Breast epithelium (tissue), 4 donors: Measurements from ENCODE around the gene MYL4. TPM values are rescaled to one million over a fixed set of nuclear protein-coding genes. Genes with fewer than 3 reads are reported as not detected.
"Not testable (repeated sequence)": the region's sequence is repeated elsewhere in the genome, so short reads cannot be mapped to it uniquely, and the experiment has no call there.

Experiments used
- DNase-seq, 2 donors: peaks; one replicate each; pipeline ENCODE4 v3.0.0-alpha.2; 2019; ENCODE audit warnings: low spot score in 2 of 2
- H3K27ac ChIP-seq, 2 donors: fragments of 200-600 bp; sonication (generic) in 1 of 2; one replicate each; pipeline ENCODE4 v1.5.1; 2016 to 2019; ENCODE audit warnings: mild to moderate bottlenecking in 1 of 2
- H3K27me3 ChIP-seq, 2 donors: fragments of 200-600 bp; sonication (generic) in 1 of 2; one replicate each; pipeline versions ENCODE4 v1.5.1 to v1.6.0; 2017 to 2019; ENCODE audit warnings: control low read depth in 1 of 2, mild to moderate bottlenecking in 1 of 2
- H3K36me3 ChIP-seq: fragments of 200-600 bp; one replicate; pipeline ENCODE4 v1.5.1; 2019
- H3K4me1 ChIP-seq, 2 donors: fragments of 200-600 bp; sonication (generic); one replicate each; pipeline ENCODE4 v1.5.1; 2016 to 2019; ENCODE audit warnings: control low read depth in 1 of 2
- H3K4me3 ChIP-seq, 3 donors: fragments of 200-600 bp; sonication (generic); 1 replicate in 2 of 3; 2 replicates in 1 of 3; pipeline ENCODE4 v1.5.1; 2016 to 2019; ENCODE audit warnings: mild to moderate bottlenecking in 3 of 3, moderate library complexity in 2 of 3
- H3K9me3 ChIP-seq, 2 donors: fragments of 200-600 bp; sonication (generic) in 1 of 2; one replicate each; pipeline ENCODE4 v1.5.1; 2016 to 2019; ENCODE audit warnings: control low read depth in 1 of 2
- CTCF ChIP-seq, 3 donors: fragments of 450-650 bp; IDR thresholded peaks; one replicate each; pipeline ENCODE4 v1.5.1; 2016 to 2017; ENCODE audit warnings: antibody characterized with exemption in 3 of 3, mild to moderate bottlenecking in 3 of 3, moderate library complexity in 3 of 3
- POLR2A ChIP-seq: fragments of 450-650 bp; IDR thresholded peaks from one replicate; pipeline ENCODE4 v1.6.1; 2016; ENCODE audit warnings: antibody characterized with exemption, mild to moderate bottlenecking, moderate library complexity
- POLR2AphosphoS5 ChIP-seq, 3 donors: sonication (generic); formaldehyde crosslinking; IDR thresholded peaks; one replicate each; pipeline ENCODE4 v1.6.1; 2017; ENCODE audit warnings: antibody characterized with exemption in 3 of 3
- intact Hi-C: fragments of 100-400 bp; cut with DNase I; formaldehyde crosslinking; loops from one replicate; pipeline ENCODE4 v1.15.1; 2023; ENCODE audit warnings: low total_unique reads
- total RNA-seq, 3 donors: library from RNA; depleted of rRNA; stranded (reverse); fragments of >200 nt; gene quantifications; one replicate each; pipeline ENCODE4 v1.1.0, GENCODE V29; 2016

MYL4 gene
- total RNA-seq, 3 donors from 2014 or later: not detected

GRCh38 chr17:47179141-47179540 lies 30.0 kb upstream of the MYL4 start:
- Histone ChIP-seq H3K4me1 (no peaks in the 10 kb centered on the region), H3K9me3 (no peaks in the 10 kb centered on the region), H3K27me3 (no peaks in the 10 kb centered on the region), H3K4me3 (no peak overlapping the region), H3K36me3 (no peaks in the 10 kb centered on the region), H3K27ac (no peak overlapping the region)
- intact Hi-C loops: no loop called here
- DNase-seq: no peak
- no peak for TF ChIP-seq POLR2AphosphoS5 (IDR thresholded peaks at IDR 0.05)
- no peak for TF ChIP-seq POLR2A
- no peak for TF ChIP-seq CTCF (IDR thresholded peaks at IDR 0.05)

- Histone ChIP-seq H3K36me3 (no peaks in the 10 kb centered on the region), H3K4me3 (no peak overlapping the region), H3K4me1 (no peaks in the 10 kb centered on the region), H3K9me3 (no peaks in the 10 kb centered on the region), H3K27me3 (no peaks in the 10 kb centered on the region), H3K27ac (no peak overlapping the region)
- no peak for TF ChIP-seq CTCF (IDR thresholded peaks at IDR 0.05)
- no peak for TF ChIP-seq POLR2A
- no peak for TF ChIP-seq POLR2AphosphoS5 (IDR thresholded peaks at IDR 0.05)
- intact Hi-C loops: no loop called here
- DNase-seq: no peak
Measured at GRCh38 chr17:47180337-47180736, 28.8 kb upstream of the MYL4 start.

- H3K4me3 ChIP-seq, H3K27me3 ChIP-seq, H3K36me3 ChIP-seq, H3K9me3 ChIP-seq, H3K4me1 ChIP-seq, H3K27ac ChIP-seq, DNase-seq, intact Hi-C loops: not testable (repeated sequence)
Measured at GRCh38 chr17:47180988-47181387, 28.2 kb upstream of the MYL4 start.

- no peaks in the 10 kb centered on the region for H3K9me3 ChIP-seq
- intact Hi-C loops: no loop called here
- H3K4me1 ChIP-seq: no peaks in the 10 kb centered on the region
- TF ChIP-seq CTCF (IDR thresholded peaks at IDR 0.05): no peak
- no peak for TF ChIP-seq POLR2A
- TF ChIP-seq POLR2AphosphoS5 (IDR thresholded peaks at IDR 0.05): no peak
- H3K4me3 ChIP-seq: no peak overlapping the region
- no peaks in the 10 kb centered on the region for H3K27me3 ChIP-seq
- DNase-seq: no peak
- H3K27ac ChIP-seq: no peak overlapping the region
- H3K36me3 ChIP-seq: no peaks in the 10 kb centered on the region
Measured at GRCh38 chr17:47184681-47185080, 24.5 kb upstream of the MYL4 start.

- H3K27me3 ChIP-seq: no peaks in the 10 kb centered on the region
- H3K27ac ChIP-seq: peak overlapping the region; percentile 98
- TF ChIP-seq POLR2A (no peak), CTCF (IDR thresholded peaks at IDR 0.05) (no peak), POLR2AphosphoS5 (IDR thresholded peaks at IDR 0.05) (no peak)
- no peak for DNase-seq
- intact Hi-C loops: no loop called here
- H3K4me1 ChIP-seq: no peaks in the 10 kb centered on the region
- no peaks in the 10 kb centered on the region for H3K9me3 ChIP-seq
- peak overlapping the region; percentile 65 to 89 (median 80) for H3K4me3 ChIP-seq
- H3K36me3 ChIP-seq: no peaks in the 10 kb centered on the region
Measured at GRCh38 chr17:47188271-47188875, 20.8 kb upstream of the MYL4 start.
